ENCODE measurements around the gene RPEL1. TPM values are rescaled to one million over a fixed set of nuclear protein-coding genes. Genes with fewer than 3 reads are reported as not detected.

Gene RPEL1
- total and polyA plus RNA-seq, 2 of the 8 experiments (the other 6 are each of a cell fraction or from before 2014, with no cell fraction given) = 0.12 TPM; not detected in 1

DNA sequence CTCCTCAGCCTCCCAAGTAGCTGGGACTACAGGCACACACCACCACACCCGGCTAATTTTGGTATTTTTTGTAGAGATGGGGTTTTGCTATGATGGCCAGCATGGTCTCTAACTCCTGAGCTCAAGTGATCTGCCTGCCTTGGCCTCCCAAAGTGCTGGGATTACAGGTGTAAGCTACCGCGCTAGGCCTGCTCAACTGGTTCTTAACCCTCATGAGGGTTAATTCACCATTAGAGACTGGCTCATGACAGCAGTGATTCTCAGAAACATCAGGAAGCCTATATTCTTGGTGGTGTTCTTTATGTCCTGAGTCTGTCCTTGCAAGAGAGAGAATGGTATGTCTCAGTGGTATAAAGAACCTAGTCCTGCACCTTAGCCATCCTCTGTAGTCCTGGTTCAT lies 42.2 kb upstream of the RPEL1 start (continued):
- no peak for TF ChIP-seq EGR1 (IDR thresholded peaks at IDR 0.05; ENCODE audit: borderline replicate concordance, low read depth, low read length)
- TF ChIP-seq CHD2 (IDR thresholded peaks at IDR 0.05; ENCODE audit: low read length) = no peak
- TF ChIP-seq NRF1 (IDR thresholded peaks at IDR 0.05; ENCODE audit: low read depth, low read length) = no peak
- no peak for TF ChIP-seq MAFK (IDR thresholded peaks at IDR 0.05; ENCODE audit: low read depth, low read length)
- TF ChIP-seq, protein P1, sequence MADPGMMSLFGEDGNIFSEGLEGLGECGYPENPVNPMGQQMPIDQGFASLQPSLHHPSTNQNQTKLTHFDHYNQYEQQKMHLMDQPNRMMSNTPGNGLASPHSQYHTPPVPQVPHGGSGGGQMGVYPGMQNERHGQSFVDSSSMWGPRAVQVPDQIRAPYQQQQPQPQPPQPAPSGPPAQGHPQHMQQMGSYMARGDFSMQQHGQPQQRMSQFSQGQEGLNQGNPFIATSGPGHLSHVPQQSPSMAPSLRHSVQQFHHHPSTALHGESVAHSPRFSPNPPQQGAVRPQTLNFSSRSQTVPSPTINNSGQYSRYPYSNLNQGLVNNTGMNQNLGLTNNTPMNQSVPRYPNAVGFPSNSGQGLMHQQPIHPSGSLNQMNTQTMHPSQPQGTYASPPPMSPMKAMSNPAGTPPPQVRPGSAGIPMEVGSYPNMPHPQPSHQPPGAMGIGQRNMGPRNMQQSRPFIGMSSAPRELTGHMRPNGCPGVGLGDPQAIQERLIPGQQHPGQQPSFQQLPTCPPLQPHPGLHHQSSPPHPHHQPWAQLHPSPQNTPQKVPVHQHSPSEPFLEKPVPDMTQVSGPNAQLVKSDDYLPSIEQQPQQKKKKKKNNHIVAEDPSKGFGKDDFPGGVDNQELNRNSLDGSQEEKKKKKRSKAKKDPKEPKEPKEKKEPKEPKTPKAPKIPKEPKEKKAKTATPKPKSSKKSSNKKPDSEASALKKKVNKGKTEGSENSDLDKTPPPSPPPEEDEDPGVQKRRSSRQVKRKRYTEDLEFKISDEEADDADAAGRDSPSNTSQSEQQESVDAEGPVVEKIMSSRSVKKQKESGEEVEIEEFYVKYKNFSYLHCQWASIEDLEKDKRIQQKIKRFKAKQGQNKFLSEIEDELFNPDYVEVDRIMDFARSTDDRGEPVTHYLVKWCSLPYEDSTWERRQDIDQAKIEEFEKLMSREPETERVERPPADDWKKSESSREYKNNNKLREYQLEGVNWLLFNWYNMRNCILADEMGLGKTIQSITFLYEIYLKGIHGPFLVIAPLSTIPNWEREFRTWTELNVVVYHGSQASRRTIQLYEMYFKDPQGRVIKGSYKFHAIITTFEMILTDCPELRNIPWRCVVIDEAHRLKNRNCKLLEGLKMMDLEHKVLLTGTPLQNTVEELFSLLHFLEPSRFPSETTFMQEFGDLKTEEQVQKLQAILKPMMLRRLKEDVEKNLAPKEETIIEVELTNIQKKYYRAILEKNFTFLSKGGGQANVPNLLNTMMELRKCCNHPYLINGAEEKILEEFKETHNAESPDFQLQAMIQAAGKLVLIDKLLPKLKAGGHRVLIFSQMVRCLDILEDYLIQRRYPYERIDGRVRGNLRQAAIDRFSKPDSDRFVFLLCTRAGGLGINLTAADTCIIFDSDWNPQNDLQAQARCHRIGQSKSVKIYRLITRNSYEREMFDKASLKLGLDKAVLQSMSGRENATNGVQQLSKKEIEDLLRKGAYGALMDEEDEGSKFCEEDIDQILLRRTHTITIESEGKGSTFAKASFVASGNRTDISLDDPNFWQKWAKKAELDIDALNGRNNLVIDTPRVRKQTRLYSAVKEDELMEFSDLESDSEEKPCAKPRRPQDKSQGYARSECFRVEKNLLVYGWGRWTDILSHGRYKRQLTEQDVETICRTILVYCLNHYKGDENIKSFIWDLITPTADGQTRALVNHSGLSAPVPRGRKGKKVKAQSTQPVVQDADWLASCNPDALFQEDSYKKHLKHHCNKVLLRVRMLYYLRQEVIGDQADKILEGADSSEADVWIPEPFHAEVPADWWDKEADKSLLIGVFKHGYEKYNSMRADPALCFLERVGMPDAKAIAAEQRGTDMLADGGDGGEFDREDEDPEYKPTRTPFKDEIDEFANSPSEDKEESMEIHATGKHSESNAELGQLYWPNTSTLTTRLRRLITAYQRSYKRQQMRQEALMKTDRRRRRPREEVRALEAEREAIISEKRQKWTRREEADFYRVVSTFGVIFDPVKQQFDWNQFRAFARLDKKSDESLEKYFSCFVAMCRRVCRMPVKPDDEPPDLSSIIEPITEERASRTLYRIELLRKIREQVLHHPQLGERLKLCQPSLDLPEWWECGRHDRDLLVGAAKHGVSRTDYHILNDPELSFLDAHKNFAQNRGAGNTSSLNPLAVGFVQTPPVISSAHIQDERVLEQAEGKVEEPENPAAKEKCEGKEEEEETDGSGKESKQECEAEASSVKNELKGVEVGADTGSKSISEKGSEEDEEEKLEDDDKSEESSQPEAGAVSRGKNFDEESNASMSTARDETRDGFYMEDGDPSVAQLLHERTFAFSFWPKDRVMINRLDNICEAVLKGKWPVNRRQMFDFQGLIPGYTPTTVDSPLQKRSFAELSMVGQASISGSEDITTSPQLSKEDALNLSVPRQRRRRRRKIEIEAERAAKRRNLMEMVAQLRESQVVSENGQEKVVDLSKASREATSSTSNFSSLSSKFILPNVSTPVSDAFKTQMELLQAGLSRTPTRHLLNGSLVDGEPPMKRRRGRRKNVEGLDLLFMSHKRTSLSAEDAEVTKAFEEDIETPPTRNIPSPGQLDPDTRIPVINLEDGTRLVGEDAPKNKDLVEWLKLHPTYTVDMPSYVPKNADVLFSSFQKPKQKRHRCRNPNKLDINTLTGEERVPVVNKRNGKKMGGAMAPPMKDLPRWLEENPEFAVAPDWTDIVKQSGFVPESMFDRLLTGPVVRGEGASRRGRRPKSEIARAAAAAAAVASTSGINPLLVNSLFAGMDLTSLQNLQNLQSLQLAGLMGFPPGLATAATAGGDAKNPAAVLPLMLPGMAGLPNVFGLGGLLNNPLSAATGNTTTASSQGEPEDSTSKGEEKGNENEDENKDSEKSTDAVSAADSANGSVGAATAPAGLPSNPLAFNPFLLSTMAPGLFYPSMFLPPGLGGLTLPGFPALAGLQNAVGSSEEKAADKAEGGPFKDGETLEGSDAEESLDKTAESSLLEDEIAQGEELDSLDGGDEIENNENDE (IDR thresholded peaks at IDR 0.05; ENCODE audit: insufficient replicate concordance, low read length) = no peak
- TF ChIP-seq, protein P2, sequence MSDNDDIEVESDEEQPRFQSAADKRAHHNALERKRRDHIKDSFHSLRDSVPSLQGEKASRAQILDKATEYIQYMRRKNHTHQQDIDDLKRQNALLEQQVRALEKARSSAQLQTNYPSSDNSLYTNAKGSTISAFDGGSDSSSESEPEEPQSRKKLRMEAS (IDR thresholded peaks at IDR 0.05) = no peak
- TF ChIP-seq PHF8 (conservative IDR thresholded peaks at IDR 0.05; ENCODE audit: low read depth, low read length) = no peak
- TF ChIP-seq ASH2L (IDR thresholded peaks at IDR 0.05; ENCODE audit: low read length) = no peak
